GM15510 (cell line): ENCODE results near the gene MGAT1.

Experiments
- POLR2A ChIP-seq: IDR thresholded peaks from 3 replicates; pipeline ENCODE4 v1.6.1; 2011; ENCODE audit warnings: borderline replicate concordance; ENCODE audit not compliant: insufficient read length; ENCODE audit errors: extremely low read depth

MGAT1 gene

DNA sequence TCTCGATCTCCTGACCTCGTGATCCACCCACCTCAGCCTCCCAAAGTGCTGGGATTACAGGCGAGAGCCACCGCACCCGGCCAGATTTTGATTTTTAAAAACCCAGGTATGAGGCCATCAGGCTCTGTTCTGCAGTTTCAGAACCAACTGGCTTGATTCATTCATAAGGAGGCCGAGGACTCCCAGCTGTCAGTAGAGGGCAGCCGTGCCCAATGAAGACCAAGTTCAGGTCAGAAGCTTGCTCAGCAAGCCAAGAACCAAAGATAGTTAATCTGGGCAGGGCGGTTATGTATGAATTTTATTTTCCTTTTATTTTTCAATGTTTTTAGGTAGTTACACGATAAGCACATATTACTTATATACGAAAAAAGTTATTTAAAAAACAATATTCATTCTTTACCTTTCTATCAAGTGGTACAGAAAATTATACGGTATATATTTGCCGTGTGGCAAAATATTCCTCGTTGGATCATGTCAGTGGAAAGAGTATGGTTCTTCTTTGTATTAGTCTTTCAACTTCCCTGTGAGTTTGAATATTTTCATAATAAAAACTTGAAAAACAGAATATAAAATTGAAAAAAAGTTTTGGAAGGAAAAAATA, 18.0 kb downstream of the MGAT1 start:
- no peak for TF ChIP-seq POLR2A

DNA sequence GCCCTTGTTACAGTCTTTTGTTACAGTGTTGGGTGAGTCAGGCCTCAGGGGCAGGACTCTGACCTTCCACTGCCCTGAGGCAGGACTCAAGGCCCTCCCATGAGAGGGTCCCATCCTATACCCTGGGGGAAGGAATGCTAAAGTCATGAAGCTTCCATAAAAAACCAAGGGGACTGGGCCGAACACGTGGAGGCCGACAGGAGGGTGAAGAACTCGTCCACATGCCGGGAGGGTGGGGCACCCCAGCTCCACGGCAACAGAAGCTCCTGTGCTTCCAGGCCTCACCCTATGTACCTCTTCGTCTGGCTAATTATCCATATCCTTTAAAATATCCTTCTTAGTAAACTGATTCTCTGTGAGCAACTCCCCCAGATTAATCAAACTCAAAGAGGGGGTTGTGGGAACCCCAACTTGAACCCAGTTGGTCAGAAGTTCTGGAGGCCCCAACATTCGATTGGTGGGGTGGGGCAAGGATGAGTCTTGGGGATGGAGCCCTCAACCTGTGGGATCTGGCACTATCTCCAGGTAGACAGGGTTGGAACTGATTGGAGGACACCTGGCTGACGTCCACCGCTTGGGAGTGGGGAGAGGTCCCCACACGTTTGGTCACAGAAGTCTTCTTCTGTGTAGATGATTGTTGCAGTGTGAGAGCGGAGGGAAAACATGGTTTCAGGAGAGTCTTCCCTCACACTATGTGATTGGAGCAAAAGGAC, 19.1 kb downstream of the MGAT1 start:
- TF ChIP-seq POLR2A = no peak

DNA sequence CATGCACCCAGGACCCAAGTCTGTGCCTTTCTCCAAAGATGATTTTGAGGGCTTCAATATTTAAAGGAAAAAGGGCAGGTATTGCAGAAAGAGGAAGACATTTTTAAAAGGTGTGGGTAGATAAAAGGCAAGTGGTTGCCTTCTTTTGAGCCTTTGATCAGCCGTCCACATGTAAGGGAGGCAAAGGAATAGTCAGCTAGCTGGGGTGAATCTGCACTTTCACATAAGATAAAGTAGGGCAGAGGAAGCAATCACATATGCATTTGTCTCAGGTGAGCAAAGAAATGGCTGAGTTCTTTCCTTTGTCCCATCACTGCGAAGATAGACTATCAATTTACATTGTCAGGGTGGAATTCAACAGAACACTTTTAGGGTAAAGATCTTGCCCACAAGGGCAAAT, 19.9 kb downstream of the MGAT1 start:
- TF ChIP-seq POLR2A = no peak

DNA sequence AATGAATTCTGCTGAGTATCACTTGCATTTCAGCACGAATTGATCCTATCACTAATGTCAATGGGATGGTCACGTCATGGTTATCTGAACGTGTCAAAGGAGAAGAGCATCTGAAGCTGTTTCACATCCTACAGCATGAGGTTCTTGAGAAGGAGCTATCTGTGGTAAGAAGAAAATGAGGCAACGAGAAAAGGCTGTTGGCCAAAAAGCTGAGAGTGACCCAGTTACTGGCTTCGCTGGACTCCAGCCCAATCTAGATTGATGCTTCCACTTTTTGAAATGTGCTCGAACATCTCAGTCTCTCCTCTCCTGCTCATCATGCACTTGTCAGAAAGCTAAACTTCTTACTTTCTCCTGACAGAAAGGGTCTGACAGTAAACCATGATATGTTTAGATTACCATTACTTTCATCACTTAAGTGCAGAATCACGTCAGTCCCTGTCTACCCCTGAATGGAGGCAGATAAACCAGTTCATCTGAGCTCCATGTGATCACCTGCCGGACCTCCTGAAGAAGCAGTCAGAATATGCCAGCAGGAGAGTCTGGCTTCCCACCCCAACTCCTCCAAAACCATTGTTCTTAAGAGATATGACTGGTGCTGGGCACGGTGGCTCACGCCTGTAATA, 22.5 kb downstream of the MGAT1 start:
- TF ChIP-seq POLR2A = no peak

DNA sequence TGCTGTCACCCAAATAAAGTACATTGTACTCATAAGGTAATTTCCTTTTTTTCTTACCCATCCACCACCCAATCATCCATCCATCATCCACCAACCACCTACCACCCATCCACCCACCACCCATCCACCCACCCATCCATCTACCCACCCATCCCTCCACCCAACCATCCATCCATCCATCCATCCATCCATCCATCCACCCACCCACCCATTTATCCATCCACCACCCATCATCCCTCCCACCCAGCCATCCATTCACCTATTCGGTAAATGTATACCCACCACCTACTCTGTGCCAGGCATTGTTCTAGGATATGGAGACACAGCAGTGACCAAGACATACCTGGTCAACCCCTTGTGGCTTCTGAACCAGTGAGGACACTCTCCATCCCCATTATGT, 25.1 kb downstream of the MGAT1 start:
- TF ChIP-seq POLR2A = no peak

DNA sequence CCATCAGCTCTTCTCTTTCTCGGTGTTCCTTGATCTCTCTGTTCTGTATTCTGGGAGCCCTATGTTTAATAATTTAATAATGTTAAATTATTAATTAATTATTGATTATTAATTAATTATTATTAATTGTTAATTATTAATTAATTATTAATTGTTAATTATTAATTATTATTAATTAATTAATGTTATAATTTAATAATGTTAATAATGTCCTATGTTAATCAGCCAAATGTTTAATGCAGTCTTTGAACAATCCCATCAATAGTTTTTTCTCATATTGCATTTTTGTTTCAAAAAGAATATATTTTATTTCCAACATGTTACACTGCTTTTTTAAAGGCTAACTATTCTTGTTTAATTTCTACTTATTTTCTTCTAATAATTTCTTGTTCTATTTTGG, 26.2 kb downstream of the MGAT1 start:
- no peak for TF ChIP-seq POLR2A

DNA sequence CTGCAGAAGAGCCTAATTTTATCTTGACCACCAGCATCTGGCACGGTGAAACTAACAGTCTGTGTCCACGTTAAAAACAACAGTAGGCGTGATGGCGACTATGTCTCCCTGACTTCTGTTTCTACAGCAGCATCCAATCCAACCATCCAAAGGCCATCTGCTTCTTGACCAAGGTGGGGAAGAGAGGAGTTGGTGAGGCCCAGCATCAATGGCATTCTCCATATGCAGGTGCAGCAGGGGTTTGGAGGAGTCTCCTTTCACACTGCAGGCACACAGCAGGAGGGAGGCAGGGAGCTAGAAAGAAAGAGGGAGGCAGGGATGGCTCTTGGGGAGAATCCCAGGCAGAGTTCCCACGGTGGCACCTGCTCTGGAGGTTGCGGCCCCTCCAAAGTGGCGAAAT, 27.0 kb downstream of the MGAT1 start:
- TF ChIP-seq POLR2A = no peak

DNA sequence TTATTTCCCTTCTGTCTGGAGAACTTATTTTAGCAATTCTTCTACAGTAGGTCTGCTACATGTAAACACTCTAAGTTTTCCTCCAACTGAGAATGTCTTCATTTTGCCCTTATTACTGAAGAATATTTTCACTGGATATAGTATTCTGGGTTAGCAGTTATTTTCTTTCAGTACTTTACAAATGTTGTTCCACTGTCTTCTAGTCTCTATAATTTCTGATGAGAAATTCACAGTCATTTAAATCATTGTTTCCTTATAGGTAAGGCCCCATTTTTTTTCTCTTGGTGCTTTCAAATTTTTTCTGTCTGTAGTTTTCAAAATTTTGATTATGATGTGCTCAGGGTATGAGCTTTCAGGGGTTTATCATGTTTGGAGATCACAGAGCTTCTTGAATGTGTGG, 30.8 kb downstream of the MGAT1 start:
- no peak for TF ChIP-seq POLR2A

DNA sequence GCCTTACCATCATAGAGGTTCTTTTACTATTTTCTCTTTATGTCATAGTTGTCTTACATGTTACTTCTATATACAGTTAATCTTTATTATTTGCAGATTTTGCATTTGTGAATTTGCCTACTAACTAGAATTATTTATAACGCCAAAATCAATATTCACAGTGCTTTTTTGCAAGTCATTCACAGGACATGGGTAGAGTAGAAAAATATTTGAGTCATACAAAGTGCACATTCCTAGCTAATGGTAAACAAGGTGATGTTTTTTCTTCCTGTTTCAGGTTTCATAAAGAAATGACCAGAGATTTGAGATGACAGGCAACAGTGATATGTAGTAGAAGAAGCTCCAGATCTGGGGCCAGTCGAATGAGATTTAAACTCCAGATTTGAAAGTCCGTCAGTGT, 32.8 kb downstream of the MGAT1 start:
- no peak for TF ChIP-seq POLR2A

DNA sequence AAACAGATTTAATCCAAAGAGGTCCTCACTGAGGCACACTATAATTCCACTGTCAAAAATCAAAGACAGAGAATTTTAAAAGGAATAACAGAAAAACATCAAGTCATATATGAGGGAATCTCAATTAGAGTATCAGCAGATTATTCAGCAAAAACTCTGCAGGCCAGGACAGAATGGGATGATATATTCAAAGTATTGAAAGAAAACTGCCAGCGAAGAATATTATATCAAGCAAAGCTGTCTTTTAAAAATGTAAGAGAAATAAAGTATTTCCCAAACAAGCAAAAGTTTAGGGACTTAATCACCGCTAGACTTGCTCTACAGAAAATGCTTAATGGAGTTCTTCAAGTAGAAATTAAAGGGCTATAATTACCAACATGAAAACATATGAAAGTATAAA, 47.0 kb downstream of the MGAT1 start:
- TF ChIP-seq POLR2A = no peak

DNA sequence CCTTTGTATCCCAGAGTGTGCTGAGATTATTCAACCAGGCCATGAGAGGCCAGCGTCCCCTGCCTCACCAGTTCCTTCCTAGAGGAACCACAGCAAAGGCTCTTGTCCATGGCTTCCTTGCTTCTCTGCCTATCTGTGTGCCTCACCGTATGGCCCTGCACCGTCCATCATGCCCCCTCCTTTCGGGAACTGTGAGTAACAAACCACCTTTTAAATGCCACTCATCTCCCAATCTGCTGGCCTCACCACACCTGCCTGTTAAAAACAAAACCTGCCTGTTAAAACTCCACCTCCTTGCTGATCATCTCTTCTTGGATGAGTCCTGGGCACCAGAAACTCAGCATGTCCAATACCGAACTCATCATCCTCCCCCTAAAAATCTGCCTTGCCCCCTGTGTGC, 58.4 kb downstream of the MGAT1 start:
- TF ChIP-seq POLR2A = no peak

DNA sequence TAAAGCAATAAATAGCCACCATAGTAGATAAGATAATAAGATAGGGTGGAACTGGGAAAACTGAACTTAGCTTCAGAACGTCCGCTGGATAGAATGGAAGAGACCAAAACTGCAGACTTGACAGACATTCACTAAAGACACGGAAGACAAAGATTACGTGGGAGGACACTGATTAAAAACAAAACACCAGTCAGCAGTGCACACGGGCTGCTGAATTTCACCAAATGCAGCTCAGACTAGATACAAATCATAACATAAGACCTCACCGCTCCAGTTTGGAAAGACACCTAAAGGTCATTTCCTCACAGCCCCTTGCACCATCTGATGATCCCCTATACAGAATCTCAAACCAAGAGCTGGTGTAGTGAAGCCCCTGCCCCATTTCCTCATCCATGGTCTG, 59.9 kb downstream of the MGAT1 start:
- no peak for TF ChIP-seq POLR2A

DNA sequence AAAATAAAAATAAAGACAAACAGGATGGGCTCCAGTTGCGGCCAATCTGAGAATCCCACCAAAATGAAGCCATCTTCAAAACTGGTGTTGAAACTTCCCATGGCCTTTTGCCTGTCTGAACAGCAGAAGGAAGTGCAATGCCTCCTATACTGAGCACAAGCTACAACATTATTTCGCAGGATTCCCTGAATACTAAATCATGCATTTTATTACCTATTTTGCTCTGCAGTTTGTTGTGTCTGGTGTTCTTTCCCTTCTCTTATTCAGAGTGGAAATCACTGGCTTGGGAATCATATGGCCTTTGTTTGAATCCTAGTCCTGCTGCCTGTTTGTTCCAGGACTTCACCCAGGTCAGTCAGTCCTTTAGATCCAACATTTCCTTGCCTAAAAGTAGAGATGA, 62.6 kb downstream of the MGAT1 start, which contains the start of gene OR2Y1:
Gene OR2Y1, minus strand, starts transcription at position 101 of the 400 bp plus-strand sequence. Its CDS starts 0 bp downstream, at position 101.
- TF ChIP-seq POLR2A = no peak

DNA sequence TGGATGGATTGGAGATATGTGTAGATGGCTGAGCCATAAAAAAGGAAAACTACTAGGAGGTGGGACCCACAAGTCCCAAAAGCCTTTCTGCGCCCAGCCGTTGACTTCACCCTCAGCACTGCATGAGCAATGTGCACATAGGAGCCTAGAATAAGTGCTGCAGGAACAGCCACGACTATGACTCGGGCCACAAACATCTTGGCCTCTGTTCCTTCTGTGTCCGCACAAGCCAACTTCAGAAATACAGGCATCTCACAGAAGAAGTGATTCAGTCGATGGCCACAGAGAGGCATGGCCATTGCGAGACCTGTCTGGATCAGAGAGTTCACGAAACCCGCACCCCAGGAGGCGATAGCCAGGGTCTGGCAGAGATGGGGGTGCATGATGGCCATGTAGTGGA, 63.3 kb downstream of the MGAT1 start:
- no peak for TF ChIP-seq POLR2A

DNA sequence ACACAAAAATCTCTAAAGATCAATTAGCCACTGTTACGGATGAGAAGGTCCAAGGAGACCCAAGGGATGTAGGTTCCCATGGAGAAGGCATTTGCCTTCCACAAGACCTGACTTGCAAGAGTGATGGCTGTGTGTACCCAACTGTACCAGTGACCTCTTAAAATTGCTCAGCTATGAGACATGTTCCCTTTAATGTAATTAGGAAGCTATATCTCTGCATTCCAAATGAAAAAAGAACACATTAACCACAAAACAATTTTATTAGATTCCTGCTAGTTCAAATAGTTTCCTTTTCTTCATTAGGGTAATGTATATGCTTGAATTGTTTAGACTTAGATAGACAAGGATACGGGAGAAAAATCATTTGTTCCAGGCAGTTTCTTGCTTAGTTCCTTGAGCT, 66.1 kb downstream of the MGAT1 start:
- no peak for TF ChIP-seq POLR2A
